HFF-Myc (cell line): ENCODE measurements around the gene TNFRSF1A.
A peak's percentile ranks its signal among the peaks of the same experiment; 100 is the strongest.

Experiments used
- DNase-seq: peaks from one replicate; pipeline ENCODE4 v3.0.0-alpha.2; 2011; ENCODE audit warnings: low read depth; ENCODE audit errors: extremely low read depth
- H3K4me3 ChIP-seq: replicated peaks from 2 replicates; pipeline ENCODE4 v1.5.1; 2011; ENCODE audit warnings: low read depth, mild to moderate bottlenecking, control low read depth, low read length
- CTCF ChIP-seq: IDR thresholded peaks from 2 replicates; pipeline ENCODE4 v1.5.1; 2012; ENCODE audit warnings: mild to moderate bottlenecking, low read depth, low read length, control low read depth; ENCODE audit errors: missing control alignments

TNFRSF1A gene

GRCh38 chr12:6374028-6374785 lies 32.3 kb upstream of the TNFRSF1A start:
- DNase-seq: no peak
- H3K4me3 ChIP-seq: no peak overlapping the region
- no peak for TF ChIP-seq CTCF

GRCh38 chr12:6373022-6373787 lies 31.3 kb upstream of the TNFRSF1A start:
- H3K4me3 ChIP-seq: no peak overlapping the region
- no peak for DNase-seq
- no peak for TF ChIP-seq CTCF

- TF ChIP-seq CTCF: no peak
- DNase-seq: peak; percentile 68
- H3K4me3 ChIP-seq: no peak overlapping the region
Observed at GRCh38 chr12:6372403-6373003, 30.6 kb upstream of the TNFRSF1A start.

- H3K4me3 ChIP-seq: no peak overlapping the region
- DNase-seq: peak; percentile 30
- TF ChIP-seq CTCF: peak; percentile 26
Observed at GRCh38 chr12:6370994-6371754, 29.3 kb upstream of the TNFRSF1A start.

GRCh38 chr12:6370576-6370935 lies 28.7 kb upstream of the TNFRSF1A start:
- no peak for TF ChIP-seq CTCF
- no peak for DNase-seq
- no peak overlapping the region for H3K4me3 ChIP-seq

GRCh38 chr12:6369916-6370575 lies 28.2 kb upstream of the TNFRSF1A start:
- TF ChIP-seq CTCF: no peak
- DNase-seq: no peak
- no peak overlapping the region for H3K4me3 ChIP-seq
